GM19324 (cell line): ENCODE measurements around the gene KCNK13.
"Not testable (repeated sequence)": the region's sequence is repeated elsewhere in the genome, so short reads cannot be mapped to it uniquely, and the experiment has no call there.

Experiments used
- ATAC-seq: cut with Tn5 transposase; IDR thresholded peaks from one replicate; pipeline ENCODE4 v1.9.1; 2021; ENCODE audit warnings: mild to moderate bottlenecking, moderate library complexity; ENCODE audit not compliant: unreplicated experiment, low FRiP score

KCNK13 gene

GRCh38 chr14:90061685-90062126 is at the start of gene KCNK13:
Gene KCNK13 (plus strand): TSS chr14:90061994. CDS start chr14:90062206, 212 bp downstream.
- ATAC-seq: no peak

GRCh38 chr14:90017371-90017770 is 44.4 kb upstream of the KCNK13 start:
- ATAC-seq: no peak

- no peak for ATAC-seq
Observed at GRCh38 chr14:90019824-90020523, 41.8 kb upstream of the KCNK13 start.

- ATAC-seq: no peak
Observed at GRCh38 chr14:90023176-90023896, 38.5 kb upstream of the KCNK13 start.

GRCh38 chr14:90024910-90025309 is 36.9 kb upstream of the KCNK13 start:
- ATAC-seq: no peak

- ATAC-seq: not testable (repeated sequence)
Observed at GRCh38 chr14:90026608-90027007, 35.2 kb upstream of the KCNK13 start.

- ATAC-seq: no peak
Observed at GRCh38 chr14:90027842-90028241, 34.0 kb upstream of the KCNK13 start.

- no peak for ATAC-seq
Observed at GRCh38 chr14:90034156-90034555, 27.6 kb upstream of the KCNK13 start.

GRCh38 chr14:90034835-90035525 is 26.8 kb upstream of the KCNK13 start:
- ATAC-seq: no peak

- no peak for ATAC-seq
Observed at GRCh38 chr14:90039253-90040010, 22.4 kb upstream of the KCNK13 start.

- ATAC-seq: no peak
Observed at GRCh38 chr14:90040411-90040810, 21.4 kb upstream of the KCNK13 start.

GRCh38 chr14:90042496-90043252 is 19.1 kb upstream of the KCNK13 start:
- ATAC-seq: no peak

- no peak for ATAC-seq
Observed at GRCh38 chr14:90045616-90046015, 16.2 kb upstream of the KCNK13 start.

- ATAC-seq: no peak
Observed at GRCh38 chr14:90049390-90049789, 12.4 kb upstream of the KCNK13 start.

GRCh38 chr14:90050271-90050670 is 11.5 kb upstream of the KCNK13 start:
- ATAC-seq: no peak

GRCh38 chr14:90053044-90053443 is 8.8 kb upstream of the KCNK13 start:
- no peak for ATAC-seq

- ATAC-seq: no peak
Observed at GRCh38 chr14:90054803-90055202, 7.0 kb upstream of the KCNK13 start.

GRCh38 chr14:90056826-90057225 is 5.0 kb upstream of the KCNK13 start:
- ATAC-seq: no peak

- ATAC-seq: no peak
Observed at GRCh38 chr14:90058876-90059458, 2.8 kb upstream of the KCNK13 start.
